Non-pigmented ciliary epithelial cell (primary cell): ENCODE results near the gene REEP5.

ENCODE experiments used
- DNase-seq: peaks from one replicate; pipeline ENCODE4 v3.0.0-alpha.2; 2010; ENCODE audit warnings: low read depth

The REEP5 gene

GRCh38 chr5:112833971-112834370, 88.1 kb downstream of the REEP5 start:
- DNase-seq, result no peak

- DNase-seq, result no peak
Observed at GRCh38 chr5:112830378-112830777, 91.6 kb downstream of the REEP5 start.
